Spleen (tissue), 11 donors: ENCODE results near the gene ENOX1. TPM values are rescaled to one million over a fixed set of nuclear protein-coding genes. Genes with fewer than 3 reads are reported as not detected.

ENCODE experiments used
- DNase-seq: peaks from one replicate; pipeline ENCODE4 v3.0.0-alpha.2; 2020
- H3K27ac ChIP-seq, 8 donors: fragments of 200-600 bp; sonication (generic) in 7 of 8; 1 replicate in 4 of 8; 2 replicates in 4 of 8; pipeline versions ENCODE4 v1.5.0 to v1.8.0; 2016 to 2021; ENCODE audit warnings: inconsistent platforms in 4 of 8, mild to moderate bottlenecking in 4 of 8, moderate library complexity in 1 of 8
- H3K27me3 ChIP-seq, 7 donors: fragments of 200-600 bp; sonication (generic) in 6 of 7; replicated peaks in 1 of 7; 1 replicate in 4 of 7; 2 replicates in 3 of 7; pipeline versions ENCODE4 v1.5.0 to v1.8.0; 2016 to 2021; ENCODE audit warnings: inconsistent platforms in 3 of 7, mild to moderate bottlenecking in 1 of 7
- H3K36me3 ChIP-seq, 6 donors: fragments of 200-600 bp; sonication (generic) in 5 of 6; 1 replicate in 4 of 6; 2 replicates in 2 of 6; pipeline versions ENCODE4 v1.5.0 to v1.8.0; 2016 to 2021; ENCODE audit warnings: inconsistent platforms in 2 of 6
- H3K4me1 ChIP-seq, 6 donors: fragments of 200-600 bp; sonication (generic) in 5 of 6; 1 replicate in 3 of 6; 2 replicates in 3 of 6; pipeline versions ENCODE4 v1.5.0 to v1.8.0; 2016 to 2021; ENCODE audit warnings: inconsistent platforms in 3 of 6
- H3K4me3 ChIP-seq, 8 donors: fragments of 200-600 bp; sonication (generic) in 7 of 8; 1 replicate in 4 of 8; 2 replicates in 4 of 8; pipeline versions ENCODE4 v1.5.0 to v1.8.0; 2016 to 2021; ENCODE audit warnings: inconsistent platforms in 4 of 8, mild to moderate bottlenecking in 4 of 8, moderate library complexity in 2 of 8
- H3K9me3 ChIP-seq, 8 donors: fragments of 200-600 bp; sonication (generic) in 7 of 8; 1 replicate in 4 of 8; 2 replicates in 4 of 8; pipeline versions ENCODE4 v1.5.0 to v1.8.0; 2016 to 2021; ENCODE audit warnings: inconsistent platforms in 4 of 8
- CTCF ChIP-seq, 11 experiments: fragments of 200-600 bp in 7 of 11; fragments of 450-650 bp in 4 of 11; sonication (generic) in 4 of 11; IDR thresholded peaks in 8 of 11; conservative IDR thresholded peaks in 3 of 11; 1 replicate in 7 of 11; 2 replicates in 4 of 11; pipeline versions ENCODE4 v1.4.0 to v1.8.0; 2016 to 2021; ENCODE audit warnings: antibody characterized with exemption in 11 of 11, inconsistent platforms in 4 of 11, mild to moderate bottlenecking in 1 of 11
- POLR2A ChIP-seq, 3 donors: fragments of 450-650 bp; IDR thresholded peaks; one replicate each; pipeline ENCODE4 v1.5.1; 2017; ENCODE audit warnings: antibody characterized with exemption in 3 of 3, mild to moderate bottlenecking in 1 of 3
- POLR2AphosphoS5 ChIP-seq, 3 donors: sonication (generic); formaldehyde crosslinking; IDR thresholded peaks; one replicate each; pipeline ENCODE4 v1.5.1; 2017; ENCODE audit warnings: antibody characterized with exemption in 3 of 3
- WGBS, 5 donors: extraction: QIAGEN DNeasy Blood & Tissue Kit in 3 of 5; methylation state at CpG; one replicate each; pipeline versions ENCODE4 v1.1.5 to v1.1.7; 2013 to 2018; 5-methylcytosine and 5-hydroxymethylcytosine counted together
- intact Hi-C: fragments of 100-400 bp; cut with DNase I; formaldehyde crosslinking; loops from one replicate; pipeline ENCODE4 v1.15.0; 2023; ENCODE audit warnings: low total_unique reads
- polyA plus RNA-seq, 3 donors: library from polyadenylated mRNA; stranded (reverse); fragments of 200-250 nt; gene quantifications; one replicate each; pipeline ENCODE4 v1.2.1, GENCODE V29; 2013
- total RNA-seq, 7 donors: library from RNA; depleted of rRNA in 3 of 7; stranded (reverse); fragments of >200 nt in 3 of 7; fragmentation: NEBNext Ultra II Directional in 4 of 7; extraction: Animal tissue kit (Norgen Biotek cat#: 25700) in 4 of 7; gene quantifications; one replicate each; pipeline versions ENCODE4 v1.1.0 to v1.2.1, GENCODE V29; 2016 to 2021
- donor health status: healthy with polysubstance abuse.
- donor health status: DM: no; HTN: no; CAD: no; lungs with moderate emphysema.
- donor health status: DM: no; HTN: no; CAD: no.
- donor health status: Bipolar disorder and iron deficiency.
- donor health status: healthy.
- donor health status: DM: no; HTN: no; CAD: no.
- donor health status: DM: yes; HTN: yes; CAD: no.

Gene ENOX1
- total and polyA plus RNA-seq, 10 donors, result 0.42 to 1.3 (median 0.54) TPM; not detected in 1

GRCh38 chr13:43343645-43344044, 443.1 kb downstream of the ENOX1 start:
- H3K36me3 ChIP-seq, result no peaks in the 10 kb centered on the region
- H3K27me3 ChIP-seq, result peaks cover 0 to 10% (median 0%) of the 10 kb centered on the region in 7 donors
- intact Hi-C loops, result no loop called here
- H3K9me3 ChIP-seq, result no peaks in the 10 kb centered on the region
- 89 to 100% (median 97%) methylated on average over 2 of the region's 2 CpGs for WGBS, 5 donors
- DNase-seq, result no peak
- H3K27ac ChIP-seq, result no peak overlapping the region
- H3K4me3 ChIP-seq, result no peak overlapping the region
- H3K4me1 ChIP-seq, result no peaks in the 10 kb centered on the region
- TF ChIP-seq POLR2A (IDR thresholded peaks at IDR 0.05), result no peak
- TF ChIP-seq POLR2AphosphoS5 (IDR thresholded peaks at IDR 0.05), result no peak
- no peak for TF ChIP-seq CTCF (IDR thresholded peaks at IDR 0.05 in 8 of 11, conservative IDR thresholded peaks at IDR 0.05 in 3 of 11)

DNA sequence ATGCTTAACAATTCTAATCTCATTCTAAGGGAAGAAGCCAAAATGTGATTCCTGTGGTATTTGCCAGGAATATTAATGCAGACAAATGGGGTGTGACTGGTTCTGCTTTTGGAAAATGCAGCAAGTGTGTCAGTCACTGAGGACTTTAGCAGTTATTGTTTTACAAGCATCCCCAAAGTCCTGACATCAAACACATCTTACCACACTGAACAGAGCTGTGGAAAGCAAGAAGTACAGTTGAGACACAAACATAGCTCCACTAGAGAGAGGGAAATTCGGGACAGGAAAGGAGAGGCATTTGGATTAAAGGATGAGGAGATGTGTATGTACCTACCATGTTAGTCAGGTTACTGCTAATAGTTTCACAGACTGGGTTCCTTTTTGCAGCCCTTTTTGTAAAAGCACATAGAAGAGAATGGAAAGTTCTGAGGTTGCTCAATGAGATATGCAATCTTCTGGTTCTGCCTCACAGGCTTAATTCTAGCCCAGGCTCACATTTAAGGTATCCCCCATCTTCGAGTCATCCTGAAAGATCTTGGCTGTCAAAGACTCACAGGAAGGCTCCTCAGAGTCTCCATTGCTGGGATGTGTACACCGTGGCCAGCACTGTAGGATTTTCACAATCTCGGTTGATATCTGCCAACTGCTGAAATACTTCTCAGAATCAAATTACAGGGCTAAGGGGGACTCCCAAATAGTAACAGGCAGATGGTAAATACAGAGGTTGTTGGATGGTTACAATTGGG, 446.8 kb downstream of the ENOX1 start:
- Histone ChIP-seq H3K36me3 (no peaks in the 10 kb centered on the region), H3K27me3 (no peaks in the 10 kb centered on the region), H3K9me3 (no peaks in the 10 kb centered on the region), H3K27ac (no peak overlapping the region), H3K4me1 (no peaks in the 10 kb centered on the region), H3K4me3 (no peak overlapping the region)
- DNase-seq, result no peak
- no peak for TF ChIP-seq CTCF (IDR thresholded peaks at IDR 0.05 in 8 of 11, conservative IDR thresholded peaks at IDR 0.05 in 3 of 11)
- TF ChIP-seq POLR2A (IDR thresholded peaks at IDR 0.05), result no peak
- TF ChIP-seq POLR2AphosphoS5 (IDR thresholded peaks at IDR 0.05), result no peak
- 79 to 83% (median 81%) methylated on average over 4 of the region's 4 CpGs for WGBS, 5 donors
- intact Hi-C loops, result no loop called here

DNA sequence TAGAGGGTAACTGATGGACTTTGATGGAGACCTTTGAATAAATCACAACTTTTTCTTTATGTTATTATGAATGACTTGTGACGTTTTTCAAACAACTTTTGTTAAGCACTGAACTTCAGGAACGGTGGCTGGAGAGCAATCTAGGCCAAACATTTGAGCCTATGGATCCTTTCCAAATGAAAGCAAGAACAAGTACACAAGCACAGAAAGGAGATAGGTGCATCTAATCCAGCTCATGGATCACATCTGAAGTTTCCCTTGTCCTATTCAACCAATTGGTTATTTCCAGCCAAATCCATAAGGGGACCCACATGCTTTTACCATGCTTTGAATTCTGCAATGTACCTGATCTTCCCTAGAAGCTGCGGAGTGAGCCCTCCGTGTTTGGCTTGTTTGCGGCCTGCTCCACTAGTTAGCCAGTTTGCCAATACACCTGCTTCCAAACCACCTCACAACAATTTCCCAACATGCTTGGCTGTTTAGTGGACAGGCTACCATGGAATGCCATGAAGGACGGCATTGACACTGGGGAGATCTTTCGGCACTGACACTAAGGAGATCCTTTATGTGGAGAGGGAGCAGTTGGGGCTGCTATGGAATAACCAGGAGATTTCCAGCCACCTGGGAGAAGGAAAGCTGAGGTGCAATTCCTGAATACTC, 447.5 kb downstream of the ENOX1 start:
- WGBS, 5 donors, result 77 to 95% (median 79%) methylated on average over 7 of the region's 7 CpGs
- intact Hi-C loops, result no loop called here

More for the DNA sequence above, 447.5 kb downstream of the ENOX1 start:
- H3K27me3 ChIP-seq, result no peaks in the 10 kb centered on the region
- no peaks in the 10 kb centered on the region for H3K36me3 ChIP-seq
- no peaks in the 10 kb centered on the region for H3K4me1 ChIP-seq
- H3K27ac ChIP-seq, result no peak overlapping the region
- no peaks in the 10 kb centered on the region for H3K9me3 ChIP-seq
- H3K4me3 ChIP-seq, result no peak overlapping the region
- no peak for TF ChIP-seq POLR2A (IDR thresholded peaks at IDR 0.05)
- TF ChIP-seq POLR2AphosphoS5 (IDR thresholded peaks at IDR 0.05), result no peak
- TF ChIP-seq CTCF (IDR thresholded peaks at IDR 0.05 in 8 of 11, conservative IDR thresholded peaks at IDR 0.05 in 3 of 11), result no peak
- DNase-seq, result no peak
